Keratinocyte (primary cell): ENCODE results near the gene RGS3. TPM values are rescaled to one million over a fixed set of nuclear protein-coding genes. Genes with fewer than 3 reads are reported as not detected.

Source experiments
- DNase-seq: peaks from one replicate; pipeline ENCODE4 v3.0.0-alpha.2; 2011; ENCODE audit warnings: low read depth, missing footprints, low spot score
- FAIRE-seq: peaks from 2 replicates; lab custom pipeline; 2011; peaks lifted over from hg19 to GRCh38; lab: Jason Lieb, UNC
- H2AFZ ChIP-seq: 2 replicates; pipeline ENCODE4 v1.6.0; 2012; ENCODE audit warnings: low read length, control low read depth, inconsistent platforms; ENCODE audit not compliant: control insufficient read depth
- H3K27ac ChIP-seq: 2 replicates; pipeline ENCODE4 v1.5.1; 2011; ENCODE audit warnings: low read length; ENCODE audit not compliant: control insufficient read depth, insufficient read depth
- H3K27me3 ChIP-seq: 3 replicates; pipeline ENCODE4 v1.6.0; 2011; ENCODE audit warnings: low read length; ENCODE audit not compliant: control insufficient read depth, insufficient read depth; ENCODE audit errors: extremely low read depth
- H3K36me3 ChIP-seq, 2 experiments: 2 replicates in 1 of 2; 3 replicates in 1 of 2; pipeline ENCODE4 v1.5.1; 2011; ENCODE audit warnings: low read length in 2 of 2, mild to moderate bottlenecking in 1 of 2; ENCODE audit not compliant: control insufficient read depth in 2 of 2, insufficient read depth in 2 of 2; ENCODE audit errors: extremely low read depth in 1 of 2
- H3K4me1 ChIP-seq: 3 replicates; pipeline ENCODE4 v1.5.1; 2011; ENCODE audit warnings: low read length; ENCODE audit not compliant: control insufficient read depth, insufficient read depth; ENCODE audit errors: extremely low read depth
- H3K4me2 ChIP-seq: 3 replicates; pipeline ENCODE4 v1.6.0; 2011; ENCODE audit warnings: low read depth, low read length; ENCODE audit not compliant: control insufficient read depth, insufficient read depth; ENCODE audit errors: extremely low read depth
- H3K4me3 ChIP-seq, 3 experiments: fragments of 200-600 bp in 1 of 3; sonication (generic) in 1 of 3; 2 replicates in 2 of 3; 3 replicates in 1 of 3; pipeline ENCODE4 v1.5.1; 2011 to 2016; ENCODE audit warnings: low read length in 3 of 3, mild to moderate bottlenecking in 3 of 3, control low read depth in 2 of 3, inconsistent platforms in 1 of 3, low read depth in 1 of 3, mixed read lengths in 1 of 3, mixed run types in 1 of 3, moderate library complexity in 1 of 3; ENCODE audit not compliant: control insufficient read depth in 2 of 3, insufficient read depth in 2 of 3; ENCODE audit errors: extremely low read depth in 1 of 3
- H3K79me2 ChIP-seq: 2 replicates; pipeline ENCODE4 v1.6.0; 2012; ENCODE audit warnings: low read length; ENCODE audit not compliant: control insufficient read depth, insufficient read depth
- H3K9ac ChIP-seq: 3 replicates; pipeline ENCODE4 v1.6.0; 2011; ENCODE audit warnings: low read length; ENCODE audit not compliant: control insufficient read depth, insufficient read depth; ENCODE audit errors: extremely low read depth
- H3K9me1 ChIP-seq: 3 replicates; pipeline ENCODE4 v1.6.0; 2011; ENCODE audit warnings: low read length; ENCODE audit not compliant: control insufficient read depth, insufficient read depth; ENCODE audit errors: extremely low read depth
- H3K9me3 ChIP-seq: 2 replicates; pipeline ENCODE4 v1.5.1; 2012; ENCODE audit warnings: low read depth, low read length; ENCODE audit not compliant: control insufficient read depth
- H4K20me1 ChIP-seq: 3 replicates; pipeline ENCODE4 v1.6.0; 2011; ENCODE audit warnings: low read length; ENCODE audit not compliant: control insufficient read depth, insufficient read depth; ENCODE audit errors: extremely low read depth
- CTCF ChIP-seq, 3 experiments: IDR thresholded peaks in 1 of 3; conservative IDR thresholded peaks in 1 of 3; optimal IDR thresholded peaks in 1 of 3; 2 replicates in 2 of 3; 3 replicates in 1 of 3; pipeline versions ENCODE3 to v1.5.1; 2011; ENCODE audit warnings: low read length in 3 of 3, mild to moderate bottlenecking in 3 of 3, moderate library complexity in 2 of 3, control low read depth in 1 of 3, inconsistent platforms in 1 of 3; ENCODE audit not compliant: insufficient read depth in 2 of 3; ENCODE audit errors: extremely low read depth in 1 of 3
- EZH2 ChIP-seq: IDR thresholded peaks from one replicate; pipeline ENCODE4 v1.6.1; 2012; ENCODE audit warnings: inconsistent platforms, mild to moderate bottlenecking, low read length, moderate library complexity
- dilution Hi-C: fragments of 300-500 bp; cut with MboI; formaldehyde crosslinking; loops from one replicate; pipeline ENCODE4 v1.7.0; 2020; ENCODE audit warnings: low sequenced_read_pairs; ENCODE audit not compliant: extremely low pct_ligation_motif_present
- polyA plus RNA-seq, 5 experiments: library from polyadenylated mRNA; depleted of rRNA in 3 of 5; stranded (reverse) in 3 of 5; stranded (forward) in 1 of 5; unstranded in 1 of 5; fragments of >200 nt; gene quantifications; 1 replicate in 1 of 5; 2 replicates in 3 of 5; 3 replicates in 1 of 5; pipeline versions ENCODE4 v1.2.1 to v1.2.3, GENCODE V29; 2011 to 2012; ENCODE audit warnings: missing spikeins in 2 of 5, low read depth in 1 of 5, low replicate concordance in 1 of 5

Gene RGS3
- polyA plus RNA-seq, 1 donor (not counting 4 experiments of a cell fraction or from before 2014, with no cell fraction given), result 19.6 TPM

GRCh38 chr9:113425072-113425471 is 38.5 kb upstream of the RGS3 start:
- no peaks in the 10 kb centered on the region for H3K9me3 ChIP-seq
- no peaks in the 10 kb centered on the region for H3K36me3 ChIP-seq
- no peak overlapping the region for H3K4me2 ChIP-seq
- H3K9me1 ChIP-seq, result no peaks in the 10 kb centered on the region
- H2AFZ ChIP-seq, result no peak overlapping the region
- TF ChIP-seq EZH2 (no peak), CTCF (optimal IDR thresholded peaks at IDR 0.05 in 1 of 3, IDR thresholded peaks at IDR 0.05 in 1 of 3, conservative IDR thresholded peaks at IDR 0.05 in 1 of 3; ENCODE audit: extremely low read depth in 1 of 3, insufficient read depth in 2 of 3, low read length in 3 of 3) (no peak)
- dilution Hi-C loops, result loop anchor here (10.0 kb wide), 1 partner anchor 230 kb away; no protein-coding TSS in a partner anchor
- no peak overlapping the region for H3K9ac ChIP-seq
- no peak overlapping the region for H3K27ac ChIP-seq
- no peaks in the 10 kb centered on the region for H3K4me1 ChIP-seq
- no peak overlapping the region for H3K4me3 ChIP-seq
- DNase-seq, result no peak
- H3K27me3 ChIP-seq, result no peaks in the 10 kb centered on the region
- no peaks in the 10 kb centered on the region for H3K79me2 ChIP-seq
- FAIRE-seq, result no peak
- H4K20me1 ChIP-seq, result no peaks in the 10 kb centered on the region

DNA sequence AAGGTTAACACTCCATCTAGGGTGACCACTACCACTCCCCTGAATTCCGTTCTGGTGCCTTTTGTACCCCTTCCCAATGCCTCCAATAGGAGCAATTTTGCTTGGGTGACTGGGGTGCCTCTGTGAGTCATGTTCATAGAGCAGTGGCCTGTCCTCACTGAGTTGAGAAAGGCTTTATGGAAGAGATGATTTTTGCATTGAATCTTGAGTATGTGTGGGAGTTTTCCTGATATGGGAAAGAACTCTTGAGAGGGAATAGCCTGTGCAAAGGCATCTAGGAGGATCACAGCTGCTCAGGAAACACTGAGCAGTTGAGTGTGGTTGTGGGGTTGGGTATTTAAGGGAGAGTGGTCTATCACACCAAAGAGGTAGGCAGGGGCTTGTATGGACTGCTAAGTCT is 36.8 kb upstream of the RGS3 start:
- Histone ChIP-seq H3K9me1 (no peaks in the 10 kb centered on the region), H3K9ac (no peak overlapping the region), H3K4me1 (no peaks in the 10 kb centered on the region), H3K9me3 (no peaks in the 10 kb centered on the region), H3K36me3 (no peaks in the 10 kb centered on the region), H3K79me2 (no peaks in the 10 kb centered on the region), H3K4me2 (no peak overlapping the region), H4K20me1 (no peaks in the 10 kb centered on the region), H3K4me3 (no peak overlapping the region), H2AFZ (no peak overlapping the region), H3K27me3 (no peaks in the 10 kb centered on the region), H3K27ac (no peak overlapping the region)
- DNase-seq, result no peak
- no peak for FAIRE-seq
- TF ChIP-seq CTCF (optimal IDR thresholded peaks at IDR 0.05 in 1 of 3, IDR thresholded peaks at IDR 0.05 in 1 of 3, conservative IDR thresholded peaks at IDR 0.05 in 1 of 3; ENCODE audit: extremely low read depth in 1 of 3, insufficient read depth in 2 of 3, low read length in 3 of 3) (no peak), EZH2 (no peak)
- dilution Hi-C loops, result loop anchor here (10.0 kb wide), 1 partner anchor 232 kb away; no protein-coding TSS in a partner anchor
